PC-3 (cell line): ENCODE measurements around the gene LEF1. TPM values are rescaled to one million over a fixed set of nuclear protein-coding genes. Genes with fewer than 3 reads are reported as not detected.

Source experiments
- ATAC-seq: fragments of 200-7000 bp; cut with Tn5 transposase; 2 replicates; pipeline ENCODE4 v1.9.1; 2020; ENCODE audit warnings: mild to moderate bottlenecking, moderate library complexity
- BruUV-seq: library from RNA; stranded (reverse); fragments of 400-500 nt; replicated peaks from 2 replicates; lab custom pipeline; 2021; lab: Mats Ljungman, UMichigan
- CTCF ChIA-PET: fragments of 300-600 bp; sonication (Branson Sonifier 250); formaldehyde crosslinking; loops from one replicate; lab custom pipeline; 2022; ENCODE audit warnings: antibody characterized with exemption; lab: Charles Lee
- POLR2A ChIA-PET: fragments of 300-600 bp; sonication (Branson Sonifier 250); formaldehyde crosslinking; loops from one replicate; lab custom pipeline; 2022; ENCODE audit warnings: antibody characterized with exemption; ENCODE audit not compliant: unreplicated experiment; lab: Charles Lee
- DNase-seq: peaks from one replicate; pipeline ENCODE4 v3.0.0-alpha.2; 2015
- H2AFZ ChIP-seq: fragments of 300-600 bp; sonication (generic); 2 replicates; pipeline ENCODE4 v1.6.0; 2016; ENCODE audit warnings: antibody characterized with exemption, low read length
- H3F3A ChIP-seq: fragments of 300-600 bp; sonication (generic); one replicate; pipeline ENCODE4 v1.6.0; 2017; ENCODE audit warnings: antibody characterized with exemption, low read length, control low read depth, mild to moderate bottlenecking; ENCODE audit not compliant: unreplicated experiment
- H3K27ac ChIP-seq: fragments of 300-600 bp; sonication (generic); 2 replicates; pipeline ENCODE4 v1.5.1; 2016; ENCODE audit warnings: mild to moderate bottlenecking, low read length
- H3K27me3 ChIP-seq: fragments of 300-600 bp; sonication (generic); 2 replicates; pipeline ENCODE4 v1.6.1; 2016; ENCODE audit warnings: low read length, mixed read lengths
- H3K36me3 ChIP-seq: fragments of 300-600 bp; sonication (generic); 2 replicates; pipeline ENCODE4 v1.6.1; 2016; ENCODE audit warnings: low read depth, mixed run types, low read length, mixed read lengths
- H3K4me1 ChIP-seq: fragments of 300-600 bp; sonication (generic); 2 replicates; pipeline ENCODE4 v1.5.1; 2016; ENCODE audit warnings: low read length; ENCODE audit not compliant: insufficient read depth
- H3K4me2 ChIP-seq: fragments of 300-600 bp; sonication (generic); 2 replicates; pipeline ENCODE4 v1.6.0; 2016; ENCODE audit warnings: low read length
- H3K4me3 ChIP-seq: fragments of 300-600 bp; sonication (generic); 2 replicates; pipeline ENCODE4 v1.5.1; 2016; ENCODE audit warnings: mild to moderate bottlenecking, low read length, mixed read lengths
- H3K79me2 ChIP-seq: fragments of 300-600 bp; sonication (generic); 2 replicates; pipeline ENCODE4 v1.6.1; 2017; ENCODE audit warnings: low read length, mixed read lengths
- H3K9ac ChIP-seq: fragments of 300-600 bp; sonication (generic); 2 replicates; pipeline ENCODE4 v1.6.0; 2016; ENCODE audit warnings: mild to moderate bottlenecking, low read length
- H3K9me2 ChIP-seq: fragments of 300-600 bp; sonication (generic); replicated peaks from 2 replicates; pipeline ENCODE4 v1.6.1; 2016; ENCODE audit warnings: mixed run types, low read length, mixed read lengths
- H3K9me3 ChIP-seq: fragments of 300-600 bp; sonication (generic); 2 replicates; pipeline ENCODE4 v1.6.1; 2016; ENCODE audit warnings: low read length, mixed read lengths
- H4K20me1 ChIP-seq: fragments of 300-600 bp; sonication (generic); 2 replicates; pipeline ENCODE4 v1.6.1; 2016; ENCODE audit warnings: low read length, mixed read lengths
- EZH2 ChIP-seq: fragments of 300-600 bp; sonication (generic); IDR thresholded peaks from one replicate; pipeline ENCODE4 v1.6.1; 2017; ENCODE audit warnings: antibody characterized with exemption, mild to moderate bottlenecking, low read length; ENCODE audit not compliant: unreplicated experiment
- EZH2phosphoT487 ChIP-seq: fragments of 300-600 bp; sonication (generic); IDR thresholded peaks from 2 replicates; pipeline ENCODE4 v1.6.1; 2018; ENCODE audit warnings: mild to moderate bottlenecking, antibody characterized with exemption, low read length, borderline replicate concordance
- intact Hi-C: fragments of 100-400 bp; cut with micrococcal nuclease; formaldehyde crosslinking; loops from 2 replicates; pipeline ENCODE4 v1.9.0; 2023
- total RNA-seq: library from RNA; depleted of rRNA; stranded (reverse); fragments of >200 nt; gene quantifications from 2 replicates; pipeline ENCODE4 v1.2.3, GENCODE V29; 2014
- TF ChIP-seq, protein P1 (sequence below): fragments of 300-600 bp; sonication (generic); conservative IDR thresholded peaks from 2 replicates; pipeline ENCODE4 v1.5.1; 2017; ENCODE audit warnings: antibody characterized with exemption, low read depth, mild to moderate bottlenecking, low read length

The LEF1 gene
- total RNA-seq, 1 experiment from 2014 or later, result 2.4 TPM

DNA sequence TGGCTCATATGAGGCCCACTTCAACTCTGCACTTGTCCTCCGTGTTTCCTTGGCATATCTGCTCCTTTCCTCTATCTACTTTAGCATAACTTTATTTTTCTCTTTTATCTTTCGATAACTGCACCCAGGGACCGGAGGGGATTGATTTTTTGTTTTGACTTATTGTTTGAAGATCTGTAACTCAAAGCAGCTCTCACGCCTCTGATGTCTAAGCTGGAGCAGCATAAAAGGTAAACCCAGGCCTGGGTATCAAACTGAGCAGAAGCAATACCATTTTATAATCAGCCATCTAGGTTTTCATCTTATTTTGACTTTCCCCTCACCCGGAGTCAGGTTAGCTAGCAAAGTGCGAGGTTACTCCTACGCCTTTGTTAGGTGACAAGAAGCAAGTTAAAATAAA lies 28.4 kb downstream of the LEF1 start:
- DNase-seq (no peak), ATAC-seq (no peak)
- H3K4me1 ChIP-seq, result no peaks in the 10 kb centered on the region
- intact Hi-C loops, result no loop called here
- CTCF ChIA-PET, result no interaction called here
- H3K9me2 ChIP-seq, result no peaks in the 10 kb centered on the region
- H3F3A ChIP-seq, result no peaks in the 10 kb centered on the region
- BruUV-seq, result no TSS peak
- no peaks in the 10 kb centered on the region for H3K79me2 ChIP-seq
- TF ChIP-seq, protein P1, sequence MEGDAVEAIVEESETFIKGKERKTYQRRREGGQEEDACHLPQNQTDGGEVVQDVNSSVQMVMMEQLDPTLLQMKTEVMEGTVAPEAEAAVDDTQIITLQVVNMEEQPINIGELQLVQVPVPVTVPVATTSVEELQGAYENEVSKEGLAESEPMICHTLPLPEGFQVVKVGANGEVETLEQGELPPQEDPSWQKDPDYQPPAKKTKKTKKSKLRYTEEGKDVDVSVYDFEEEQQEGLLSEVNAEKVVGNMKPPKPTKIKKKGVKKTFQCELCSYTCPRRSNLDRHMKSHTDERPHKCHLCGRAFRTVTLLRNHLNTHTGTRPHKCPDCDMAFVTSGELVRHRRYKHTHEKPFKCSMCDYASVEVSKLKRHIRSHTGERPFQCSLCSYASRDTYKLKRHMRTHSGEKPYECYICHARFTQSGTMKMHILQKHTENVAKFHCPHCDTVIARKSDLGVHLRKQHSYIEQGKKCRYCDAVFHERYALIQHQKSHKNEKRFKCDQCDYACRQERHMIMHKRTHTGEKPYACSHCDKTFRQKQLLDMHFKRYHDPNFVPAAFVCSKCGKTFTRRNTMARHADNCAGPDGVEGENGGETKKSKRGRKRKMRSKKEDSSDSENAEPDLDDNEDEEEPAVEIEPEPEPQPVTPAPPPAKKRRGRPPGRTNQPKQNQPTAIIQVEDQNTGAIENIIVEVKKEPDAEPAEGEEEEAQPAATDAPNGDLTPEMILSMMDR, result no peak
- TF ChIP-seq EZH2phosphoT487 (no peak), EZH2 (no peak)
- H3K27me3 ChIP-seq, result no peaks in the 10 kb centered on the region
- POLR2A ChIA-PET, result no interaction called here
- H3K4me3 ChIP-seq, result no peak overlapping the region
- no peaks in the 10 kb centered on the region for H3K36me3 ChIP-seq
- no peak overlapping the region for H3K27ac ChIP-seq
- H2AFZ ChIP-seq, result no peak overlapping the region
- H3K9ac ChIP-seq, result no peak overlapping the region
- H4K20me1 ChIP-seq, result no peaks in the 10 kb centered on the region
- no peaks in the 10 kb centered on the region for H3K9me3 ChIP-seq
- no peak overlapping the region for H3K4me2 ChIP-seq

DNA sequence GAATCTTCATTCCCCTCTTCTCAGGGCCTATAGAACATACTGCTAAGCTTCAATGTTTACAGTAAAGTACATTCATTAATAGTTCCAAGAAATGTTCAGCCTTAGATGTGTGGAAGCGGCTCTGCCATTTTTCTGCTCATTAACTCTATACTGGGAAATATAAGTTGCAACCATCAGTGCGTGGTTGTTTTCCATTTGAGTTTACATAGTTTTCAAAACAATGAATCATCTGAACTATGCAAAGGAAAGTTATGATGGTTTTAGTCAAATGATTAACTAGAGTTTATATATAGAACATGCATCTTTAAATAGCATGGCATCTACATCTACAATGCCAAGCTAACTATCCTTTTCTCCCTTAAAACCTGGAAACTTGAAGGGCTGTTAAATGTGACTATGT lies 29.6 kb downstream of the LEF1 start:
- no peaks in the 10 kb centered on the region for H3K79me2 ChIP-seq
- ChIA-PET POLR2A (no interaction called here), CTCF (no interaction called here)
- no peaks in the 10 kb centered on the region for H3F3A ChIP-seq
- H3K36me3 ChIP-seq, result no peaks in the 10 kb centered on the region
- DNase-seq (no peak), ATAC-seq (no peak)
- H3K4me3 ChIP-seq, result no peak overlapping the region
- no TSS peak for BruUV-seq
- H3K9me2 ChIP-seq, result no peaks in the 10 kb centered on the region
- H3K4me2 ChIP-seq, result no peak overlapping the region
- no peak overlapping the region for H2AFZ ChIP-seq
- no peaks in the 10 kb centered on the region for H3K4me1 ChIP-seq
- no peak overlapping the region for H3K27ac ChIP-seq
- no peaks in the 10 kb centered on the region for H3K9me3 ChIP-seq
- H3K27me3 ChIP-seq, result no peaks in the 10 kb centered on the region
- H4K20me1 ChIP-seq, result no peaks in the 10 kb centered on the region
- no peak for TF ChIP-seq EZH2
- TF ChIP-seq, protein P1, result no peak
- TF ChIP-seq EZH2phosphoT487, result no peak
- no peak overlapping the region for H3K9ac ChIP-seq
- intact Hi-C loops, result no loop called here

DNA sequence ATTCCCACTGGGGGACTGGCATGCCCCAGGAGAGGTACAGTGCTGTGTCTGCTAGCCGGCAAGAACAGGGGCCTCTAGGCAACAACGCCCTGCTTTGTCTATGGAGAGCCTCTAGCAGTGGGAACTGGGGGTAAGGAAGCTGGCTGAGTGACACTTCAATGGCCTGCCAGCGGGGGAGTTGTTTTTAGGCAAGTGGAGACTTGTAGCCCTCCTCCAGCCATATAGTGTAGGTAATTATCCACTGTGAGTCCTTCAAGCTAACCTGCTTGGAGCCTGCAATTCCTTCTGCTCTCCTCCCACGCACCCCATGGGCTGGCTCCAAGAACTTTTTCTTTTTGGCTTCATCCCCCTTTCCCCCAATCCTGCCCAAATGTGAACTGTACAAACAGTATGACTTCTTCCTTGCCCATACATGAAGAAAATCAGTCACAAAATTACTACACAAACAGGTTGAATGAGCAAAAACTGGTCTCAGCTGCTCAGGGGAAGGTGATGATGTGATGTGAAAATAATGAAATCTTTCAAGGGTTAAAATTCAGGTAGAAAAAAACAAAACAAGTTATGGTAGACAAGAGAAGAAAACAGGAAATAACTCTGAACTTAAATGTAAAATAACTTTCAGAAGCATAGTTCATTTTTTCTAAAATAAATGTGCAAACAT lies 33.1 kb downstream of the LEF1 start:
- no peak for TF ChIP-seq EZH2phosphoT487
- TF ChIP-seq EZH2, result no peak
- TF ChIP-seq, protein P1, result no peak
- no TSS peak for BruUV-seq

More for the DNA sequence above, 33.1 kb downstream of the LEF1 start:
- no peak overlapping the region for H3K4me2 ChIP-seq
- H4K20me1 ChIP-seq, result no peaks in the 10 kb centered on the region
- ATAC-seq, result no peak
- H3K27ac ChIP-seq, result no peak overlapping the region
- no peaks in the 10 kb centered on the region for H3K4me1 ChIP-seq
- H3F3A ChIP-seq, result no peaks in the 10 kb centered on the region
- no peak overlapping the region for H3K4me3 ChIP-seq
- ChIA-PET CTCF (no interaction called here), POLR2A (no interaction called here)
- H3K9me3 ChIP-seq, result no peaks in the 10 kb centered on the region
- H3K27me3 ChIP-seq, result no peaks in the 10 kb centered on the region
- no peaks in the 10 kb centered on the region for H3K9me2 ChIP-seq
- intact Hi-C loops, result no loop called here
- no peak overlapping the region for H2AFZ ChIP-seq
- DNase-seq, result no peak
- no peaks in the 10 kb centered on the region for H3K79me2 ChIP-seq
- no peak overlapping the region for H3K9ac ChIP-seq
- no peaks in the 10 kb centered on the region for H3K36me3 ChIP-seq
